Stimulated activated naive B cell treated with anti-CD40 and anti-IgM and Interleukin-4, amounts not matched to agents 10 μg/mL and 1 μg/mL and 100 μg/mL, for 72 hours (primary cell): Measurements from ENCODE around the gene NRTN.
"Not testable (repeated sequence)": the region's sequence is repeated elsewhere in the genome, so short reads cannot be mapped to it uniquely, and the experiment has no call there.

Experiments used
- ATAC-seq, 2 donors: fragments of 150-1000 bp; cut with Tn5 transposase; replicated peaks; 2 replicates each; pipeline ENCODE4 v1.10.0; 2021; ENCODE audit warnings: moderate library complexity in 1 of 2
- DNase-seq: peaks from one replicate; pipeline ENCODE4 v3.0.0; 2021
- H3K27ac Mint-ChIP-seq: one replicate; pipeline ENCODE4 v1.8.0; 2022; ENCODE audit warnings: mild to moderate bottlenecking, mixed read lengths
- H3K27me3 Mint-ChIP-seq, 2 donors: one replicate each; pipeline ENCODE4 v1.8.0; 2022; ENCODE audit warnings: mixed read lengths in 2 of 2
- H3K36me3 Mint-ChIP-seq, 2 donors: one replicate each; pipeline ENCODE4 v1.8.0; 2022; ENCODE audit warnings: mixed read lengths in 2 of 2, mild to moderate bottlenecking in 1 of 2
- H3K4me1 Mint-ChIP-seq, 2 donors: one replicate each; pipeline ENCODE4 v1.8.0; 2022; ENCODE audit warnings: mixed read lengths in 2 of 2, mild to moderate bottlenecking in 1 of 2
- H3K4me3 Mint-ChIP-seq, 2 donors: one replicate each; pipeline ENCODE4 v1.8.0; 2022; ENCODE audit warnings: mild to moderate bottlenecking in 2 of 2, mixed read lengths in 2 of 2, moderate library complexity in 1 of 2
- H3K9me3 Mint-ChIP-seq, 2 donors: one replicate each; pipeline ENCODE4 v1.8.0; 2022; ENCODE audit warnings: mixed read lengths in 2 of 2, mild to moderate bottlenecking in 1 of 2

NRTN gene

GRCh38 chr19:5847846-5848245 lies 43.0 kb downstream of the NRTN start:
- not testable (repeated sequence) for H3K9me3 Mint-ChIP-seq, H3K27me3 Mint-ChIP-seq, ATAC-seq, DNase-seq, H3K4me1 Mint-ChIP-seq, H3K27ac Mint-ChIP-seq, H3K36me3 Mint-ChIP-seq, H3K4me3 Mint-ChIP-seq

GRCh38 chr19:5848621-5849020 lies 43.8 kb downstream of the NRTN start:
- H3K9me3 Mint-ChIP-seq, ATAC-seq, DNase-seq, H3K27ac Mint-ChIP-seq, H3K27me3 Mint-ChIP-seq, H3K4me1 Mint-ChIP-seq, H3K36me3 Mint-ChIP-seq, H3K4me3 Mint-ChIP-seq: not testable (repeated sequence)

DNA sequence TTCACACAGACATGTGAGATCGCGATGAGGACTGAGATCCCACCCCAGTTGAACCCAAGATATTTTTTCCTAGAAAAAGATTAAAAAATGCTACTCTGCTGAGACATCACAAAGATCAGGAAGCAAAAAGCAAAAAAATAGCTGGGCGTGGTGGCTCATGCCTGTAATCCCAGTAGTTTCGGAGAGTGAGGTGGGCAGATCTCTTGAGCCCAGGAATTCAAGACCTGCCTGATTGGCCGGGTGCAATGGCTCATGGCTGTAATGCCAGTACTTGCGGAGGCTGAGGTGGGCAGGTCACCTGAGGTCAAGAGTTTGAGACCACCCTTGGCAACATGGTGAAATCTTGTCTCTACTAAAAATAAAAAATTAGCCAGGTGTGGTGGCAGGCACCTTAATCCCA lies 45.3 kb downstream of the NRTN start:
- Mint-ChIP-seq H3K9me3 (no peaks in the 10 kb centered on the region), H3K27me3 (peaks cover 6 to 7% of the 10 kb centered on the region in 2 donors), H3K4me1 (no peaks in the 10 kb centered on the region), H3K4me3 (no peak overlapping the region), H3K36me3 (no peaks in the 10 kb centered on the region), H3K27ac (no peak overlapping the region)
- DNase-seq (no peak), ATAC-seq (no peak)

DNA sequence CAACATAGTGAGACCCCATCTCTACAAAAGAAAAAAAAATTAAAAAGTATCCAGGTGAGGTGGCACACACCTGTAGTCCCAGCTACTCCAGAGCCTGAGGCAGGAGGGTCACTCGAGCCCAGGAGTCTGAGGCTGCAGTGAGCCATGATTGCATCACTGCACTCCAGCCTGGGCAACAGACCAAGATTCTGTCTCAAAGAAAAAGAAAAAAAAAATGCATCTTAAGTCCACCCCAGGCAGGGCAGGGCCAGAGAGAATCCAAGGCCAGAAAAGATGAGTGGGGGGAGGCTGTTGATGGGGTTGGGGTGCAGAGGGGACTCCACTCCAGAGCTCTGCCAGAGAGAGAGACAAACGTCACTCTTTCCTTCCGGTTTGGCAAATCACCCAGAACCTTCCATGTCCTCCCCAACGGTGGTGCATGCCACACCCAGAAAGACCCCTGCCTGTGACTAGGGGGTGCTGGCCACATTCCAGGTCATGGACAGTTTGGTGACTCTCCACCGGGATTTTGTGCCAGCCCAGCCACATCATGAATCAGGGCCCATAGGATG lies 46.0 kb downstream of the NRTN start:
- H3K36me3 Mint-ChIP-seq: no peaks in the 10 kb centered on the region
- H3K4me3 Mint-ChIP-seq: no peak overlapping the region
- ATAC-seq (no peak), DNase-seq (no peak)
- no peaks in the 10 kb centered on the region for H3K4me1 Mint-ChIP-seq
- no peaks in the 10 kb centered on the region for H3K9me3 Mint-ChIP-seq
- no peak overlapping the region for H3K27ac Mint-ChIP-seq
- H3K27me3 Mint-ChIP-seq: peaks cover 6 to 7% of the 10 kb centered on the region in 2 donors

- no peaks in the 10 kb centered on the region for H3K9me3 Mint-ChIP-seq
- no peaks in the 10 kb centered on the region for H3K4me1 Mint-ChIP-seq
- ATAC-seq (no peak), DNase-seq (no peak)
- peaks cover 6 to 7% of the 10 kb centered on the region in 2 donors for H3K27me3 Mint-ChIP-seq
- no peaks in the 10 kb centered on the region for H3K36me3 Mint-ChIP-seq
- no peak within 1 kb of the TSS for H3K27ac Mint-ChIP-seq
- H3K4me3 Mint-ChIP-seq: no peak within 1 kb of the TSS
These were observed 46.4 kb downstream of the NRTN start, which contains the start of gene FUT3 for GRCh38 chr19:5851302-5851701. TSS of gene FUT3 (minus strand) at chr19:5851449.

GRCh38 chr19:5854121-5854520 lies 49.3 kb downstream of the NRTN start:
- not testable (repeated sequence) for H3K4me1 Mint-ChIP-seq, H3K4me3 Mint-ChIP-seq, H3K27me3 Mint-ChIP-seq, DNase-seq, ATAC-seq, H3K9me3 Mint-ChIP-seq, H3K27ac Mint-ChIP-seq, H3K36me3 Mint-ChIP-seq

DNA sequence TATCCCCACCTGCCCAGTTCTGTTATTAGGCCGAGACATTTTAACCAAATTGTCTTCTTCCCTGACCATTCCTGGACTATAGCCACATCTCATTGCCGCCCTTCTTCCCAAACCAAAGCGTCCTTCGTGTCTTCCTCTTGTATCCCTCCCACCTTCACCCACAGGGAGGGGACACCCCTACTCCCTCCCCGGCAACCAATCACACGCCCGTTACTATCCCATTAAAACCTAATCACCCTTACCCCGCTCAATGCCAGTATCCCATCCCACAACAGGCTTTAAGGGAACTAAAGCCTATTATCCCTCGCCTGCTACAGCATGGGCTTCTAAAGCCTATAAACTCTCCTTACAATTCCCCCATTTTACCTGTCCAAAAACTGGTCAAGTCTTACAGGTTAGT lies 50.3 kb downstream of the NRTN start:
- H3K9me3 Mint-ChIP-seq, H3K4me1 Mint-ChIP-seq, DNase-seq, ATAC-seq, H3K27me3 Mint-ChIP-seq, H3K36me3 Mint-ChIP-seq, H3K27ac Mint-ChIP-seq, H3K4me3 Mint-ChIP-seq: not testable (repeated sequence)

DNA sequence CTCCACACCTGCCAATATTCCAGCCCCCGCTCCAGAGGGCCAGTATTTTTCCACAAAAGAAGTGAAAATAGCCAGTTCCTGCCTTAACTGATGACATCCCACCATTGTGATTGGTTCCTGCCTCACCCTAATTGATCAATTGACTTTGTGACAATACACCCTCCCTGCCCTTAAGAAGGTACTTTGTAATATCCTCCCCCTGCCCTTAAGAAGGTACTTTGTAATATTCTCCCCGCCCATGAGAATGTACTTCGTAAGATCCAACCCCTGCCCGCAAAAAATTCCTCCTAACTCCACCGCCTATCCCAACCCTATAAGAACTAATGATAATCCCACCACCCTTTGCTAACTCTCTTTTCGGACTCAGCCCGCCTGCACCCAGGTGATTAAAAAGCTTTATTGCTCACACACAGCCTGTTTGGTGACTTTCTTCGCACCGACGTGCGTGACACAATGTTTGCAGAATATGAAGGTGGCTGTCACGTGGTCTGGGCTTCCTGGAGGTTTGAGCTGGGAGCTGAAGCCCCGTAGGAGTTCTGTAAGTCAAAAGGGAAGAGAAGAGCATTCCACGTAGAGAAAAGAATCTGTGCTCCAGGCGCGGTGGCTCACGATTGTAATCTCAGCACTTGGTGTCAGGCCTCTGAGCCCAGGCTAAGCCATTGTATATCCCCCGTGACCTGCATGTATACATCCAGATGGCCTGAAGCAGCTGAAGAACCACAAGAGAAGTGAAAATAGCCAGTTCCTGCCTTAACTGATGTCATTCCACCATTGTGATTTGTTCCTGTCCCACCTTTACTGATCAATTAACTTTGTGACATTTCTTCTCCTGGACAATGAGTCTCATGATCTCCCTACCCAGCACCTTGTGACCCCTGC lies 52.6 kb downstream of the NRTN start:
- Mint-ChIP-seq H3K9me3 (no peaks in the 10 kb centered on the region), H3K27ac (no peak overlapping the region)

GRCh38 chr19:5863030-5863665 lies 58.3 kb downstream of the NRTN start:
- Mint-ChIP-seq H3K9me3 (no peaks in the 10 kb centered on the region), H3K27ac (no peak overlapping the region), H3K4me3 (no peak overlapping the region), H3K4me1 (peaks cover 0 to 4% of the 10 kb centered on the region in 2 donors), H3K27me3 (peaks cover 20 to 28% of the 10 kb centered on the region in 2 donors), H3K36me3 (no peaks in the 10 kb centered on the region)
- ATAC-seq (no peak), DNase-seq (no peak)

More for the DNA sequence above, 52.6 kb downstream of the NRTN start:
- H3K4me1 Mint-ChIP-seq: no peaks in the 10 kb centered on the region
- H3K27me3 Mint-ChIP-seq: peaks cover 16 to 17% of the 10 kb centered on the region in 2 donors
- H3K4me3 Mint-ChIP-seq: no peak overlapping the region
- ATAC-seq (no peak), DNase-seq (no peak)
- H3K36me3 Mint-ChIP-seq: no peaks in the 10 kb centered on the region

GRCh38 chr19:5864013-5864720 lies 59.3 kb downstream of the NRTN start:
- H3K9me3 Mint-ChIP-seq: no peaks in the 10 kb centered on the region
- H3K27me3 Mint-ChIP-seq: peaks cover 20 to 30% of the 10 kb centered on the region in 2 donors
- DNase-seq: no peak
- no peaks in the 10 kb centered on the region for H3K36me3 Mint-ChIP-seq
- no peak overlapping the region for H3K4me3 Mint-ChIP-seq
- no peak for ATAC-seq
- no peak overlapping the region for H3K27ac Mint-ChIP-seq
- peaks cover 0 to 4% of the 10 kb centered on the region in 2 donors for H3K4me1 Mint-ChIP-seq

DNA sequence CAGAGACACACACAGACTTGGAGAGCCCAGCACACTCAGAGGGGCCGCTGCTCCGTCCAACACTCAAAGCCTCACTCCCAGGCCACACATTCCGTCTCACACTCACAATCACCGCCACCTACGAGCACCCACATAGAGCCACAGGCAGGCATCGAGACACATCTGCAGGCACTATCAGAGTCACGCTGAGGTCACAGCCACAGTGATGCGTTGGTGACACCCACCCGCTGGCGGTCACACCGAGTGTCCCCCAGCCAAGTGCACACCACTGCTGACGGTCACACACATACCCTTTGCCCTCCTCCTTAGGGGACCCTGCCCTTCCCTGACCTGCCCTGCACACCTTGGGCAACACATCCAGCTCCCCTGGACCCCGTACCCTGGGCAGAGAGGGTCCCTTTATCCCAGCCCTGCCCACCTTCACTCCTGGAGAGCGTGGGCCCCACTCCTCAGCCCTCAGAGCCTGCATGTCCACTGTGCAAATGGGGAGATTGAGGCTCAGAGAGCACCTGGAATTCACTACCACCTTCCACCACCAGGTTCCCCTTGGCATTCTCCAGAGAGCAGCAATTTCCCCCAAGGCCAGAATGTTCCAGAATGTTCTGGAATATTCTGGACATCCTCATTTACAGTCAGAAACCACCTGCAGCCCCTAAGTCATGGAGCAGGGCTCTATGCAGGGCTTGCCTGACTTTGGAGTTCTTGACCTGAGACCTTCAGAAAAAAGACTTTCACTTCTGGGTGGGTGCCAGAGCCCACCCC lies 60.0 kb downstream of the NRTN start:
- H3K4me1 Mint-ChIP-seq: peaks cover 0 to 4% of the 10 kb centered on the region in 2 donors
- no peak overlapping the region for H3K4me3 Mint-ChIP-seq
- H3K36me3 Mint-ChIP-seq: no peaks in the 10 kb centered on the region
- DNase-seq: no peak
- no peak overlapping the region for H3K27ac Mint-ChIP-seq
- no peaks in the 10 kb centered on the region for H3K9me3 Mint-ChIP-seq
- H3K27me3 Mint-ChIP-seq: peaks cover 19 to 30% of the 10 kb centered on the region in 2 donors
- ATAC-seq: no peak

DNA sequence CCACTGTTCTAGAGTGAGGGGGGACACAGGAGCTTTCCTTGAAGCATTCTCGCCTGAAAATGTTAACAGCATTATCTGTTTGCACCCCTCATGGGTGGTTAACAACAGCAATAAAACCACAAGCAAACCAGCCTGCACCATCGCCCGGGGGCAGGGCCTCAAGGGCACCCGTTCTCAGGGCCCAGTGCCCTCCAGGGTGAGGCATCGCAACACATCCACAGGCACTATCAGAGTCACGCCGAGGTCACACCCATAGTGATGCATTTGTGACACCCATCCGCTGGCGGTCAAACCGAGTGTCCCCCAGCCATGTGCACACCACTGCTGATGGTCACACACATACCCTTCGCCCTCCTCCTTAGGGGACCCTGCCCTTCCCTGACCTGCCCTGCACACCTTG lies 60.9 kb downstream of the NRTN start:
- H3K27ac Mint-ChIP-seq: no peak overlapping the region
- H3K27me3 Mint-ChIP-seq: peaks cover 16 to 30% of the 10 kb centered on the region in 2 donors
- DNase-seq (no peak), ATAC-seq (no peak)
- no peak overlapping the region for H3K4me3 Mint-ChIP-seq
- peaks cover 0 to 4% of the 10 kb centered on the region in 2 donors for H3K4me1 Mint-ChIP-seq
- H3K9me3 Mint-ChIP-seq: no peaks in the 10 kb centered on the region
- no peaks in the 10 kb centered on the region for H3K36me3 Mint-ChIP-seq

DNA sequence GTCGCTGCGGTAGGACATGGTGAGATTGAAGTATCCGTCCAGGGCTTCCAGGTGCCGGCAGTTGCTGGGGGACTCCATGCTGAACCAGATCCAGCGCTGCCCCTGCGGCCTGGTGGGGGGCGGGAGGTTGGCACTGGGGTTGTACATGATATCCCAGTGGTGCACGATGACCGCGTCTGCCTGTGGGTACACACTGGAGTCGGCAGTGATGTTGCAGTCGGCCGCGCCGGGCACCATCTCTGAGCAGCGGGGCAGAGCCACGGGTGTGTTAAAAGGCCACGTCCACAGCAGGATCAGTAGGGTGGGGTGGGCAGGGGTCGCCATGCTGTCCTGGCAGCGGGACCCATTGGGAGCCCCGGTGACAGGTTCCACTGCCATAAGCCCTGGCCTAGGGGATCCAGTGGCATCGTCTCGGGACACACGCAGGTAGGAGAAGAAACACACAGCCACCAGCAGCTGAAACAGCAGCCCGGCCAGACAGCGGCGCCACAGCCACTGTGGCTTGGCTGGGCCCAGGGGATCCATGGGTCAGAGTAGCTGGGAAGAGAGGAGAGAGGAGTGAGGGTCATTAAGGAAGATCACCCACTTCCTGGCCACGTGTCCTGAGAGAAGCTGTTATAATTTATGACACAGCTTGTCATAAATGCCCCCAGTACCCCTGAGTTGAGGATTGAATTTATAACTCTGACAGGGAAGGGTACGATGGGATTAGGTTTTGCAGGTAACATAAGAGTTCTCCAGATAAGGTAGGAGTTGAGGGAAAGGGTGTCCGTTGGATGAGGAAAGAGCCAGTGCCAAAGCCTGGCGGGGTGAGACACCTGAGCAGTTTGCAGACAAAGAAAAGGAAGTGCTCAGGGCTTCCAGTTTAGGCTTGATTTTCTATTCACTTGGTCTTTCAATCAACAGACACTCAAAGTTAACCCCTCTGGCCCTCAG lies 62.6 kb downstream of the NRTN start:
- Mint-ChIP-seq H3K4me3 (no peak overlapping the region), H3K36me3 (no peaks in the 10 kb centered on the region), H3K27ac (no peak overlapping the region), H3K27me3 (peaks cover 9 to 20% of the 10 kb centered on the region in 2 donors), H3K4me1 (peaks cover 0 to 4% of the 10 kb centered on the region in 2 donors), H3K9me3 (no peaks in the 10 kb centered on the region)
- ATAC-seq (no peak), DNase-seq (no peak)
